ENCODE measurements around the gene TCHH. TPM values are rescaled to one million over a fixed set of nuclear protein-coding genes. Genes with fewer than 3 reads are reported as not detected.

TCHH gene
- total and polyA plus RNA-seq, 10 of the 15 experiments (the other 5 are each of a cell fraction or from before 2014, with no cell fraction given), result not detected

DNA sequence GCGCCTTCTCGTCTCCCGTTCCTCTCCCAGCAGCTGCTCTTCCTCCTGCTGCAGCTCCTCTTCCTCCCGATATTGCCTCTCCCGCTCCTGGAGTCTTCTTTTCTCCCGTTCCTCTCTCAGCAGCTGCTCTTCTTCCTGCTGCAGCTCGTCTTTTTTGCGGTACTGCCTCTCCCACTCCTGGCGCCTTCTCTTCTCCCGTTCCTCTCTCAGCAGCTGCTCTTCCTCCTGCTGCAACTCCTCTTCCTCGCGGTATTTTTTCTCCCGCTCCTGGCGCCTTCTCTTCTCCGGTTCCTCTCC is 5.3 kb downstream of the TCHH start (continued):
- TF ChIP-seq, protein P1, sequence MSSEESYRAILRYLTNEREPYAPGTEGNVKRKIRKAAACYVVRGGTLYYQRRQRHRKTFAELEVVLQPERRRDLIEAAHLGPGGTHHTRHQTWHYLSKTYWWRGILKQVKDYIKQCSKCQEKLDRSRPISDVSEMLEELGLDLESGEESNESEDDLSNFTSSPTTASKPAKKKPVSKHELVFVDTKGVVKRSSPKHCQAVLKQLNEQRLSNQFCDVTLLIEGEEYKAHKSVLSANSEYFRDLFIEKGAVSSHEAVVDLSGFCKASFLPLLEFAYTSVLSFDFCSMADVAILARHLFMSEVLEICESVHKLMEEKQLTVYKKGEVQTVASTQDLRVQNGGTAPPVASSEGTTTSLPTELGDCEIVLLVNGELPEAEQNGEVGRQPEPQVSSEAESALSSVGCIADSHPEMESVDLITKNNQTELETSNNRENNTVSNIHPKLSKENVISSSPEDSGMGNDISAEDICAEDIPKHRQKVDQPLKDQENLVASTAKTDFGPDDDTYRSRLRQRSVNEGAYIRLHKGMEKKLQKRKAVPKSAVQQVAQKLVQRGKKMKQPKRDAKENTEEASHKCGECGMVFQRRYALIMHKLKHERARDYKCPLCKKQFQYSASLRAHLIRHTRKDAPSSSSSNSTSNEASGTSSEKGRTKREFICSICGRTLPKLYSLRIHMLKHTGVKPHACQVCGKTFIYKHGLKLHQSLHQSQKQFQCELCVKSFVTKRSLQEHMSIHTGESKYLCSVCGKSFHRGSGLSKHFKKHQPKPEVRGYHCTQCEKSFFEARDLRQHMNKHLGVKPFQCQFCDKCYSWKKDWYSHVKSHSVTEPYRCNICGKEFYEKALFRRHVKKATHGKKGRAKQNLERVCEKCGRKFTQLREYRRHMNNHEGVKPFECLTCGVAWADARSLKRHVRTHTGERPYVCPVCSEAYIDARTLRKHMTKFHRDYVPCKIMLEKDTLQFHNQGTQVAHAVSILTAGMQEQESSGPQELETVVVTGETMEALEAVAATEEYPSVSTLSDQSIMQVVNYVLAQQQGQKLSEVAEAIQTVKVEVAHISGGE (CRISPR knock-in tag; IDR thresholded peaks at IDR 0.05), result no peak
- TF ChIP-seq SMAD5 (IDR thresholded peaks at IDR 0.05; ENCODE audit: low read depth) (no peak), HDAC2 (IDR thresholded peaks at IDR 0.05) (no peak)

DNA sequence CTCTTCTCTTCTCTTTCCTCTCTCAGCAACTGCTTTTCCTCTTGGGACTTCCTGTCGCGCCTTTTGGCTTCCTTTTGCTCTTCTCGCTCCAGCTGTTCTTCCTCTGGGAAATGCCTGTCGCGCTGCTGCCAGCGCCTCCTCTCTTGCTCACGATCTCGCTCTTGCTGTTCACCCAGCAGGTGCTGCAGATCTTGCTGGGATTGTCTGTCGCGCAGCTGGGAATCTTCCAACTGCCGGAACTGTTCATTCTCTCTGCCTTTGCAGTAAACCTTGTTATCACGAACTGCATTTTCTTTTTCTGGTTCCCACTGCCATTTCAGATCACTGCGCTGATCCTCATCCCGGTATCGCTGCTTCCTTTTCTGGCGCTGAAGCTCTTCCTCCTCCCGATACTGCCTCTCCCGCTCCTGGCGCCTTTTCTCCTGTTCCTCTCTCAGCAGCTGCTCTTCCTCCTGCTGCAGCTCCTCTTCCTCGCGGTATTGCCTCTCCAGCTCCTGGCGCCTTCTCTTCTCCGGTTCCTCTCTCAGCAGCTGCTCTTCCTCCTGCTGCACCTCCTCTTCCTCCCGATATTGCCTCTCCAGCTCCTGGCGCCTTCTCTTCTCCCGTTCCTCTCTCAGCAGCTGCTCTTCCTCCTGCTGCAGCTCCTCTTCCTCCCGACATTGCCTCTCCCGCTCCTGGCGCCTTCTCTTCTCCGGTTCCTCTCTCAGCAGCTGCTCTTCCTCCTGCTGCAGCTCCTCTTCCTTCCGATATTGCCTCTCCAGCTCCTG is 5.8 kb downstream of the TCHH start:
- Histone ChIP-seq H3K27me3 (replicated peaks in 1 of 2; ENCODE audit: control insufficient read depth in 2 of 2, insufficient read depth in 2 of 2, low read length in 1 of 2) (peaks cover 19 to 42% of the 10 kb centered on the region in 2 experiments), H3K79me2 (ENCODE audit: control insufficient read depth, insufficient read depth, low read length) (no peaks in the 10 kb centered on the region), H3K4me3 (no peak overlapping the region), H3K9ac (ENCODE audit: control insufficient read depth, insufficient read depth, low read length) (no peak overlapping the region), H3K27ac (ENCODE audit: control insufficient read depth, insufficient read depth) (no peak overlapping the region), H2AFZ (ENCODE audit: control insufficient read depth, low read depth, low read length) (no peak overlapping the region), H4K20me1 (ENCODE audit: control insufficient read depth, insufficient read depth) (no peaks in the 10 kb centered on the region; the same call in 1 of the 2 replicates), H3K4me1 (ENCODE audit: control insufficient read depth, insufficient read depth, low read length) (peaks cover 5% of the 10 kb centered on the region), H3K36me3 (ENCODE audit: control insufficient read depth in 2 of 2, insufficient read depth in 2 of 2, low read length in 1 of 2) (no peaks in the 10 kb centered on the region), H3K9me3 (replicated peaks; ENCODE audit: control insufficient read depth, insufficient read depth, low read length) (no peaks in the 10 kb centered on the region; the same call in 2 of the 3 replicates), H3K4me2 (ENCODE audit: control insufficient read depth, insufficient read depth) (no peak overlapping the region)
- FAIRE-seq (no peak), ATAC-seq (no peak), DNase-seq (ENCODE audit: low read depth, low spot score) (no peak)
- SMC1A ChIA-PET (ENCODE audit: uncharacterized antibody, unreplicated experiment), result no interaction called here
- intact Hi-C loops (cut with micrococcal nuclease; ENCODE audit: unreplicated experiment), result no loop called here
- BruUV-seq (replicated peaks), result no TSS peak
- in situ Hi-C loops (cut with MboI), result no loop called here
- WGBS (ENCODE audit: insufficient coverage, insufficient replicate concordance, low lambda C conversion rate, missing lambda C conversion rate), result 50% methylated on average over 30 of the region's 31 CpGs
- RAD21 ChIA-PET (ENCODE audit: unreplicated experiment), result no interaction called here
- TF ChIP-seq, protein P2, sequence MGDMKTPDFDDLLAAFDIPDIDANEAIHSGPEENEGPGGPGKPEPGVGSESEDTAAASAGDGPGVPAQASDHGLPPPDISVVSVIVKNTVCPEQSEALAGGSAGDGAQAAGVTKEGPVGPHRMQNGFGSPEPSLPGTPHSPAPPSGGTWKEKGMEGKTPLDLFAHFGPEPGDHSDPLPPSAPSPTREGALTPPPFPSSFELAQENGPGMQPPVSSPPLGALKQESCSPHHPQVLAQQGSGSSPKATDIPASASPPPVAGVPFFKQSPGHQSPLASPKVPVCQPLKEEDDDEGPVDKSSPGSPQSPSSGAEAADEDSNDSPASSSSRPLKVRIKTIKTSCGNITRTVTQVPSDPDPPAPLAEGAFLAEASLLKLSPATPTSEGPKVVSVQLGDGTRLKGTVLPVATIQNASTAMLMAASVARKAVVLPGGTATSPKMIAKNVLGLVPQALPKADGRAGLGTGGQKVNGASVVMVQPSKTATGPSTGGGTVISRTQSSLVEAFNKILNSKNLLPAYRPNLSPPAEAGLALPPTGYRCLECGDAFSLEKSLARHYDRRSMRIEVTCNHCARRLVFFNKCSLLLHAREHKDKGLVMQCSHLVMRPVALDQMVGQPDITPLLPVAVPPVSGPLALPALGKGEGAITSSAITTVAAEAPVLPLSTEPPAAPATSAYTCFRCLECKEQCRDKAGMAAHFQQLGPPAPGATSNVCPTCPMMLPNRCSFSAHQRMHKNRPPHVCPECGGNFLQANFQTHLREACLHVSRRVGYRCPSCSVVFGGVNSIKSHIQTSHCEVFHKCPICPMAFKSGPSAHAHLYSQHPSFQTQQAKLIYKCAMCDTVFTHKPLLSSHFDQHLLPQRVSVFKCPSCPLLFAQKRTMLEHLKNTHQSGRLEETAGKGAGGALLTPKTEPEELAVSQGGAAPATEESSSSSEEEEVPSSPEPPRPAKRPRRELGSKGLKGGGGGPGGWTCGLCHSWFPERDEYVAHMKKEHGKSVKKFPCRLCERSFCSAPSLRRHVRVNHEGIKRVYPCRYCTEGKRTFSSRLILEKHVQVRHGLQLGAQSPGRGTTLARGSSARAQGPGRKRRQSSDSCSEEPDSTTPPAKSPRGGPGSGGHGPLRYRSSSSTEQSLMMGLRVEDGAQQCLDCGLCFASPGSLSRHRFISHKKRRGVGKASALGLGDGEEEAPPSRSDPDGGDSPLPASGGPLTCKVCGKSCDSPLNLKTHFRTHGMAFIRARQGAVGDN (IDR thresholded peaks at IDR 0.05), result no peak
- TF ChIP-seq CEBPB (IDR thresholded peaks at IDR 0.05; ENCODE audit: borderline replicate concordance in 1 of 2, low read depth in 2 of 2, low read length in 2 of 2), result no peak
- POLR2A ChIA-PET, result no interaction called here
- CTCF ChIA-PET, result interaction anchor here (0.5 kb wide), 1 partner anchor 271 kb away, joined by 3 read pairs; no protein-coding TSS in a partner anchor
